Stimulated activated CD4-positive, alpha-beta T cell treated with anti-CD3 and anti-CD28 coated beads, TNF-alpha, amount 100 ng/mL, for 24 hours (primary cell): ENCODE measurements around the gene HSBP1L1.
"Not testable (repeated sequence)": the region's sequence is repeated elsewhere in the genome, so short reads cannot be mapped to it uniquely, and the experiment has no call there.

Source experiments
- DNase-seq, 3 experiments: peaks; one replicate each; pipeline ENCODE4 v3.0.0-alpha.2; 2020; ENCODE audit warnings: low read depth in 3 of 3

The HSBP1L1 gene

DNA sequence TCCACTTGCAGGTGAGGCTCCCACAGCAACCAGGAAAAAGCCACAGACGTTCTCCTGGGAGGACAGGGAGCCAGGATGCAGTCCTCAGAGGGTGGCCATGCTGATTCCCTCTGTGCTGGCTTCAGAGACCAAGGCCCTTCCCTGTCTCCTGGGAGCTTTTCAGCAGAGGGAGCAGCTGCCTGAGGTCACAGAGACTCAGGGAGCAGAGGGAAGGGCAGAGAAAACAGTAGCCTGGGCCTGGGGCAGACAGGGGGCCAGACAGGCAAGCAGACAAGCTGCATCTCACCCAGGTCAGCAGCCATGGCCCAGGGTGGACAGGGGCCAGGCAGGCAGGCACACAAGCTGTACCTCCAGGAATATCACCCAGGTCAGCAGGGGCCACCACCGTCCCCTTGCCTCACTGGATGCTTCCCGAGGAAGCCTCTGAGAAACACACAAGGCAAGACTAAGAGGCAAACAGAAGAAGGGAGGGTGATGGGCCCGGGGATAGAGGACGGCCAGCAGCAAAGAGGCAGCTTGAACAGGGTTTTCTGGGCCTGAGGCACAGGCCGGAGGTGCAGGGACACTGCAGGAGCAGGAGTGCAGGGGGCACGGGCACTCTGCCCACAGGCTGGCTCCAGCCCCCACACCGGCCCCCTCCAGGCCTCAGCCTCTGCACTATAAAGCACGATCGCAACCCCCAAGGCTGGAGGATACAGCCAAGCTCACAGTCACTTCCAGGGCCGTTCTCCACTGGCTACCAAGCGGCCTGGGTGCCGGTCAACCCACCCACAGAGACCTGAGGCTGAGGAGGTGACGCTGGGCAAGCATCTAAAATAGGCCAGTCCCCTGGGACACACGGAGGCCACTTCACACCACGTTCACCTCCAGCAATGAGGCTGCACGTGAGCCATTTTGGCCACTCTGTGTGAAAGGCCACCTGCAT, 19.1 kb upstream of the HSBP1L1 start:
- DNase-seq: no peak

DNA sequence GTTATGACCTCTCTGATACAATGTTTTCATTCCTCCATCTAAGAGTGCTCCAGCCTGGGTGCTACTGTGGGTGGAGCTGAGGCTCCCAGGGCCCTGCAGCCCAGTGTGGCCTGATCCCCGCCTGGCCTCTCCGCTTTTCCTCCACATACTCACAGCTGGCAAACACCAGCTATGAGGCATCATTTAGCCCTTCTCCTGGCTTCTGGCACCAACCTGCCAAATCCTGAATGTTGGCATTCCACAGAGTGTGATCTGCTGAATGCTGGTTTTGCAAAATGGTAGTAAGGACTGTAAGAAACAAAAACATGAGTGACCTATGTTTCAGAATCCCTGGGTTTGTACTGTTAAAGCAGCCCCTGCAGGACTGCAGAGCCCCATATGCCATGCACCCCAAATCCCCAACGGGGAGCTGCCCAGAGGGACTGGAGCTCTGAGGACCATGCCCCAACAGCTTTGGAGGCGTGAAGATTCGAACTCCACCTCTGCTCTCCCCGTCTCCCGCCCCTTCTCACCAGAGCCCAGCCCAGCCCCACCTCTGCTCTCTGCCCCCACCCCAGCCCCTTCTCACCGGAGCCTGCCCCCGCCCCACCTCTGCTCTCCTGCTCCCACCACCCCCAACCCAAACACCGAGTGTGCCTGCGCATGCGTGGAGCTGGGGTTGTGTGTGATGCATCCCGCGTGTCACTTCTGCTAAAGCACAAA, 17.2 kb upstream of the HSBP1L1 start:
- DNase-seq: no peak

DNA sequence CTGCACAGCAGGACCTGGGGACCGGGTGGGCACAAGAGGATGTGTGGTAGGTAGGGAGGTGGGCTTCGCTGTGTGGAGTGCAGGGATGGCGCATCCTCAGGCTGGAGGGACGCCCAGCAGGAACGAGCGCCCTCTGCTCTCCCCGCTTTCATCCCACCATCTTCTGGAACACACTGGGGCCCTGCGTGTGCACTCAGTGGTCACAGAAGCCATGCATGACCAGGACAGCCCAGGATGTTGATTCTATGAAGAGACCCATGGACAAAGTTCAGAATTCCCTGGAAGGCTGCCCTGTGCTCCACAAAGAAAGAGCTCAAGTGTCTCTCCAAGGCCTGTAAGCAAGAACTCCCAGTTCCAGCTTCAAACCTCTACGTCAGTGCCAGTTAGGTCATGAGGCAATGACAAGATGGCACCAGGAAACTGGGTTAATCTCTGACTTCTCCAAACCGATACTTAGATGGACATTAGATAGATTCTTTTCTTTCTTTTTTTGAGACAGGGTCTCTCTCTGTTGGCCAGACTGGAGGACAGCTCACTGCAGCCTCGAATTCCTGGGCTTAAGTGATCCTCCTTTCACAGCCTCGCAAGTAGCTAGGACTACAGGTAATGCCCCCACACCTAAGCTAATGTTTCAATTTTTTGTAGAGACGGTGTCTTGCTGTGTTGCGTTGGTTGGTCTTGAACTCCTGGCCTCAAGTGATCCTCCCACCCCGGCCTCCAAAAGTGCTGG, 16.4 kb upstream of the HSBP1L1 start:
- DNase-seq: no peak

DNA sequence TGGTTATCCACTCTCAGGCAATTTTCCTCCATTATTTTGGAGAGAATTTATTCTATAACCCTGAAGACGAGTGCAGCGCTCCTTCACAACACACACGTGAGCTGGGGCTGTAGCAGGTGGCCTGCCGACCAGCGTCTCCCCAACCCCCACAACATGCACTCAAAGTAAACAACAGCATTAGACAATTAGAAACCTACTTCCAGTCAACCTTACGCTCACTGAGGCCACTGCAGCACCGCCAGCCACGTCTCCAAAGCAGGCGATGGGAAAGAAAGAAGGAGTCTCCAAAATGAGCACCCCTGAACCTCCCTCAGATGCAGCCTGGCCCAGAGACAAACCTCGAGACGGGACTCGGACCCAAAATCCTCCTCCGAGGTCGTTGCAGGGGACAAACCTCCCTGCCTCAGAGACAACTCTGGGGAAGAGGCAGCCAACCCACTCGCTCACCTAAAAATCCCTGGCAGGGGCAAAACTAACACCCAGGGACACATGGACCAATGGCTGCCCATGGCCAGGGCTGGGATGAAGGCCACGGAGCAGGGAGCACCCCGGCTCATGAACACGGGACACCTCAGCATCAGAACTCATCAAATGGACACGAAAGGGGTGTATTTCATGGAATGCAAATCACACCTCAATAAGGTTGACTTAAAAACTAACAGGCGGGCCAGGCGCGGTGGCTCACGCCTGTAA, 15.6 kb upstream of the HSBP1L1 start:
- DNase-seq: no peak

DNA sequence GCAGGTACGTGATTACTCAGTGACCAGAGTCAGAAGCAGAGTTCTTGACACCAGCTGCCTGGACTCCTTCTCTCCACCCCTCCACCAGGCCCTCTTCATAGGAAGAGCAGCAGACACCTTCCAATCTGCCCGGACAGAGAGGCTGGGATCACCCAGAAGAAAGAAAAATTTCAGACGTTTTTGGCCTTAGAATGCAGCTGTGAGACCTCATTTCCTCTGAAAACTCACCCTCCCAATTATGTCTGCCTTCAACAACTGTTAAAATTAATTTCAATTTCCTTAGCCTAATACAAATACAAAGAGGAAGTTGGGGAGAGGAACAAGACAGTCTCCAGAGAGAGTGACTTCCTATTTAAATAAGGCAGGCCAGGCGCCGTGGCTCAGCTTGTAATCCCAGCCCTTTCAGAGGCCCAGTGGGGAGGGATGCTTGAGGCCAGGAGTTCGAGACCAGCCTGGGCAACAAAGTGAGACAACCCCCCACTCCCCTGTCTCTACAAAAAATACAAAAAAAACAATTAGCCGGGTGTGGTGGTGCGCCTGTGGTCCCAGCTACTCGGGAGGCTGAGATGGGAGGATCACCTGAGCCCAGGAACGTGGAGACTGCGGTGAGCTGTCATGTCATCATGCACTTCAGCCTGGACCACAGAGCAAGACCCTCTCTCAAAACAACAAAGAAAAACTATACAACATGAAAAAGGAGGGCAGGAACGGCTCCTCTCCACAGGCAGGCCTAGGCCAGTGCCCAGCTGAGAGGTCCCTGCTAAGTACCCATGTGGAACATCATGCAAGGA, 14.6 kb upstream of the HSBP1L1 start:
- no peak for DNase-seq

DNA sequence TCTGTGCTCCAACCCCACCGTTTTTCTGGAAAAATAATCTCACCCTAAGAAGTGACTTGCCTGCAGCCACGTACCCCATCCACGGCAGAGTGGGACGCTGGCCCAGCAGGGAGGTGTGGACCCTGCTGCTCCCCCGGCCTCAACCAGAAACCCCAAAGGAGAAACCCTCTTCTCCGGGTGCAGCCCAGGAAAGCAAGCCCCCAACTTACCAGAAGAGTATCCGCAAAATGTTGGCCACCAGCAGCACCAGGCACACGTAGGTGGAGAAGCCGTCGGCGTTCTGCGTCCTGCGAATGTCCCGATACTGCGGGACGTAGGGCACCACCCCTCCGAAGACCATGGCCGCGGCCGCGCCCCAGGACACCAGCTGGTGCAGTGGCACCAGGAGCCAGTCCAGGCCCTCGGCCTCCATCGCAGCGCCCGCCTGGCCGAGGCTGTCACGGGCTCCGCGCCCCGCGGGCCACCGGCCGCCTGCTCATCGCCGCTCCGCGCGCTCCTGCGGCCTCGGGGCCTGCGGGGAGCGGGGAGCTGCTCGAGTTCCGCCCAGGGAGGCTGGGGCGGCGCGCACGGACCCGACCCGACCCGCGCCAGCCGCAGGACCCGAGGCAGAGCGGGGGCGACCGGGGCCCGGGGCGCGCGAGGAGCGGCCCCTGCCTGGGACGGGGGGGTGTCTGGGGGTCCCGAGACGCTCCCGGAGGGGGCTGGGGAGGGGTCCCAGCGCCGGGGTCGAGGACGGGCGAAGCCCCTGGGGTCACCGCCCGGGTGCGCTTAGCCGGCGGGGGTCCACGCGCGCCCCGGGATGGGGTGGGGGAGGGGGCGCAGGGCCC, 13.7 kb upstream of the HSBP1L1 start:
- DNase-seq: no peak

DNA sequence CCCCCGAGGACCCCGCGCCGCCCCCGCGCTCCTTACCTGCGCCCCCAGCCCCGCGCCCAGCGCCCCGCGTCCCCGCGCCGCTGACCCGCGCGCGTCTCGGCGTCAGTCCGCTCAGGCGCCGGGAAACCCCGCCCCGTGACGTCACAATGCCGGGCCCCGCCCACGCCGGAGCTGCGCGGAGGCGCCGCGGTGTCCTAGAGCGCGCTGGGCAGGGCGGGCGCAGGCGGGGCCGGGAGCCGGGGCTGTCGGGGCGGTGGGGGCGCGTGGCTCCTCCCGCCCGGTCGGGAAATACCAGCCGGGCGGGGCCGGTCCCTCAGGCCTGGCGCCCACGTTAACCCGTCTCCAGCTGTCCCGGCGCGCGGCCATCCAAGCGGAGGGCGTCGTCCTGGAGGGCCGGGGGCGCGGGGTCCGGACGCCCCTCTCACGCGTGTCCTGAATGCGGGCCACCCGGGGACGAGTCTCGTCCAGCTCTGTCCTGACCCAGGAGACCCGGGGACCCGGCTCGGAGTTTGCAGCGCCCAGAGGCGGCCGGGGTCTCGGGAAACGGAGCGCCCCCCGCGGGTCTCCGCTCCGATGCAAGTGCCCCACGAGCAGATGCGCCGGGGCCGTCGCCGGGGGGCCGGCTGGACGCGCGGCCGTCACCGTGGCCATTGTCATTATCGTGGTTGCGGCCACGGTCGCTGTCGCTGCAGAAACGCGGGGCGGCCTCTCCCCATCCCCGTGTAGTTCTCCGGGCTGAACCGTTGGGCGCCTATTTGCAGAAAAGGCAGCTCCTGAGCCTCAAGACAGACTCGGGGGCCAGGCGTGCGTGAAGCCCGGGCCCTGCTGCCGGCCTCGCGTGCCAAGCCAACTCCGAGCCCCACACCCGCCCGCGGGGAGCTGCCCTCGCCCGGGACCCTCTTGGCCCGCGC, 12.6 kb upstream of the HSBP1L1 start, which contains the start of gene SLC66A2:
TSS of gene SLC66A2 (minus strand) at position 109 of the 911 bp plus-strand sequence. CDS start 727 bp downstream, outside the sequence.
- DNase-seq: peak; percentile 88 to 94 (median 93)

DNA sequence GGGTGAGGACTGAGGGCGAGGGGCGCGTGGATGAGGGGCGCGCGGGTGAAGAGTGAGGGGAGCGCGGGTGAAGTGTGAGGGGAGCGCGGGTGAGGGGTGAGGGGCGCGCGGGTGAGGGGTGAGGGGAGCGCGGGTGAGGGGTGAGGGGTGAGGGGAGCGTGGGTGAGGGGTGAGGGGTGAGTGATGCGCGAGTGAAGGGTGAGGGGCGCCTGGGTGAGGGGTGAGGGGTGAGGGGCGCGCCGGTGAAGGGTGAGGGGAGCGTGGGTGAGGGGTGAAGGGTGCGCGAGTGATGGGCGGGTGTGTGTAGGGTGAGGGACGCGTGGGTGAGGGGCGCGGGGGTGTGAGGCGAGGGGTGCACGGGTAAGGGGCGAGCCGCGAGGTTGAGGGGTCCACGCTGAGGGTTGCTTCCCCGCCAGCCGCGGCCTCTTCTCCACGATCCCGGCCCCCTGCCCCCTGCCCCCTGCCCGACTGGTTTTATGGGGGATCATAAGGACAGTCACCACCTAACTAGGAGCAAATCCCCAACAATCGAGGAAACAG, 11.9 kb upstream of the HSBP1L1 start:
- no peak for DNase-seq

DNA sequence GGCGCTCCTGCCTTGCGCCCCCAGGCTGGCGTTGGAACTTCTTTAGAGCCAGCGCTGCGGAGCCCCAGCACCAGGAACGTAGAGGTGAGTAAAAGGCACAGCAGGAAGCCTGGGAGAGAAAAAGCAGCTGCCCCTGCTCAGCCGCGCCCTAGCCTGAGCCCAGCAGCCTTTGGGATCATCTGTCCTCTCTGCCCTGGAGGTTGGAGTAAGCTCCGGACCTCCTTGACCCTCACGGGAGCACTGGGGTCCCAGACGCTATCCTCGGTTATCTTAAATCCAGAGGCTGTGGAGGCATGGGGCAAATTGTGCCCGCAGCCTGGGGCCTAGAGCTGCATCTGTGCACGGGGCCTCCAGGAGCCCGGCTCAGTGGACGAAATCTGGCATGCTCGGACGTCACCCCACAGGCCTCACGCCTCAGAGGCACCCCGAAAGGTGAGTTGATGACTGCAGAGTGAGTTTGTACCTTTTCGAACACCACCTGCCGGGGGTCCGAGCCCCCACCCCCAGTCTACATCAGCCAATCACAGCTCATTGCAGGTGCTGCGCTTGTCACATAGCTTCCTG, 11.4 kb upstream of the HSBP1L1 start:
- DNase-seq: no peak

DNA sequence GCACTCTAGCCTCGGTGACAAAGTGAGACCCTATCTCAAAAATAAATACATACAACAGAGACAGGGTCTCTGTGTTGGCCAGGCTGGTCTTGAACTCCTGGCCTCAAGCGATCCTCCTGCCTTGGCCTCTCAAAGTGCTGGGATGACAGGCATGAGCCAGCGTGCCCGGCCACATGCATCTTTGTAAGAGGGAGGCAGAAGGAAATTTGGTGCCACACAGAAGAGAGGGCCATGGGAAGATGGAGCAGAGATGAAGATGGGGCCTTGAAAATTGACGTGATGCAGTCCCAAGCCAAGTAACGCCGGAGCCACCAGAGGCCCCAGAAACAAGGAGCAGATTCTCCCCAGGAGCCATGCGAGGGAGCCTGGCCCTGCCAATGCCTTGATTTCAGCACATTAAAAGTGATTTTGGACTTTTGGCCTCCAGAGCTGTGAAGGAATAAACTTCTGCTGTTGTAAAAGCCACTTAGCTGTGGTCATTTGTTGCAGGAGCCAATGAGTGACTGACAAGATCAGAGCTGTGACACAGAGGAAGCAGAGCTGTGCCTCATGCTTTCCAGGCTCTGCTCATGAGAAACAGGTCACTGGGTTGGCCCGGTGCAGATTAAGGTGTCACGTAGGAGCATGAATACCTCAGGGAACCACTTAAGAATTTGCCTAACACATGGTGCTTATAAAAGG, 10.3 kb upstream of the HSBP1L1 start:
- DNase-seq: no peak

DNA sequence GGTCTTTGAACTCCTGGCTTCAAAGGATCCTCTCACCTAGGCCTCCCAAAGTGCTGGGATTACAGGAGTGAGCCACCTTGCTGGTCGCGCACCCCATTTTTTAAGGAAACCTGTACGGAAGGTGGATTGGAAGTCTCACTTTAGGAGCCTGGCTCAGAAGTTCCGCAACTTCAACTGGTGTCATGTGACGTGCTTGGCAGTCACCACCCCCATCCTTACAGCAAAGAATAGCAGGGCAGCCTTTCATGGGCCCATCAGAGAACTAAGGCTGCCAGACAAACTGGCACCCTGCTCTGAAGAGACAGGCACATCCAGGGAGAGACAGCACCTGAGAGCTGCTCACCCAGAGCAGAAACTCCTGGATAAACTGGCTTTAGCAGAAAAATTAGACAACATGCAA, 9.7 kb upstream of the HSBP1L1 start:
- DNase-seq: no peak

DNA sequence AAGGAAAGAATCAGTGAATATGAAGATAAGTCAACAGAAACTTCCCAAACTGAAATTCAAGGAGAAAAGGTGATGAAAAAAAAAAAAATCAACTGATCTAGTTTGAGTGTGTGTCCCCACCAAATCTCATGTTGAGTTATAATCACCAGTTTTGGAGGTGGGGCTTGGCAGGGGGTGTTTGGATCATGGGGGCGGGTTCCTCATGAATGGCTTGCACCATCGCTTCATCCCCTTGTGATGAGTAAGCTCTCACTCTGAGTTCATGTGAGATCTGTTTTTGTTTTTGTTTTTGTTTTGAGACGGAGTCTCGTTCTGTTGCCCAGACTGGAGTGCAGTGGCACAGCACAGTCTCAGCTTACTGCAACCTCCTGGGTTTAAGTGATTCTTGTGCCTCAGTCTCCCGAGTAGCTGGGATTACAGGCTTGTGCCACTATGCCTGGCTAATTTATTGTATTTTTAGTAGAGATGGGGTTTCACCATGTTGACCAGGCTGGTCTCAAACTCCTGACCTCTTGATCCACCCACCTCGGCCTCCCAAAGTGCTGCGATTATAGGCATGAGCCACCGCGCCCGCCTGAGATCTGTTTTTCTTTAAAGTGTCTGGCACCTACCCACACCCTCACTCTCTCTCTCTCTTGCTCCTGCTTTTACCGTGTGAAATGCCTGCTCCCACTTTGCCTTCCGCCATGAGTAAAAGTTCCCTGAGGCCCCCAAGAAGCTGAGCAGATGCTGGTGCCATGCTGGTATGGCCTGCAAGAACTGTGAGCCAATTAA, 9.0 kb upstream of the HSBP1L1 start:
- DNase-seq: no peak

DNA sequence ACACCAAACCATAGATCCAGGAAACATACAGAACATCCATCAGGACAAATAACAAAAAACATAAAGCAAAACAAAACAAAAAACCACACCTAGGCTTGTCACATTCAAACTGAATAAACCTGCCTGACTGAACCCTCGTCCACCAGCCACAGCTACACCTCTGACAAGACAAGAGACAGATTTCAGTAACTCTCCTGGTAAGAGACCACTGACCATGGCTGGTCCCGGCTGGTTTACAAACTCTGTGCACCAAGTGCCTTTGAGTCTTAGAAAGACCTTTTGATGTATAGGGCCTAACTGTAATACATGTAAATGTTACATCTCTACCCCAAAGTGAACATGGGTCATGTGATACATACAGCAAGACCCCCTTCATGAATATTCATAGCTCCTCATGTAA, 8.2 kb upstream of the HSBP1L1 start:
- DNase-seq: no peak

DNA sequence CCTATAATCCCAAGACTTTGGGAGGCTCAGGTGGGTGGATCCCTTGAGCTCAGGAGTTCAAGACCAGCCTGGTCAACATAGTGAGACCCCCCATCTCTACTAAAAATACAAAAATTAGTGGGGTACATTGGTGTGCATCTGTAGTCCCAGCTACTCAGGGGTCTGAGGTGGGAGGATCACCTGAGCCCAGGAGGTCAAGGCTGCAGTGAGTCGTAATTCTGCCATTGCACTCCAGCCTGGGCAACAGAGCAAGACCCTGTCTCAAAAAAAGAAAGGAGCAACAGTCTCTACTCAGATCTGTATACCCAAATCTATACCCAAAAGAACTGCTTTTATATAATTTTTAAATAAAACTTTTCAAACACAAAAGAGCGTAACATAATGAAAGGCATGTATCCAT, 5.5 kb upstream of the HSBP1L1 start:
- no peak for DNase-seq

DNA sequence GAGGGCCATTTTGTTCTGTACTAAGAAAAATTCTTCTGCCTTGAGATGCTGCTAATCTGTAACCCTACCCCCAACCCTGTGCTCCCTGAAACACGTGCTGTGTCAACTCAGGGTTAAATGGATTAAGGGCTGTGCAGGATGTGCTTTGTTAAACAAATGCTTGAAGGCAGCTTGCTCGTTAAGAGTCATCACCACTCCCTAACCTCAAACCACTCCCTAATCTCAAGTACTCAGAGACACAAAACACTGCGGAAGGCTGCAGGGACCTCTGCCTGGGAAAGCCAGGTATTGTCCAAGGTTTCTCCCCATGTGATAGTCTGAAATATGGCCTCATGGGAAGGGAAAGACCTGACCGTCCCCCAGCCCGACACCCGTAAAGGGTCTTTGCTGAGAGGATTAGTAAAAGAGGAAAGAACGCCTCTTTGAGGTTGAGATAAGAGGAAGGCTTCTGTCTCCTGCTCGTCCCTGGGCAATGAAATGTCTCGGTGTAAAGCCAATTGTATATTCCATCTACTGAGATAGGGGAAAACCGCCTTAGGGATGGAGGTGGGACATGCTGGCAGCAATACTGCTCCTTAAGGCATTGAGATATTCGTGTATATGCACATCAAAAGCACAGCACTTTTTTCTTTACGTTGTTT, 4.2 kb upstream of the HSBP1L1 start:
- not testable (repeated sequence) for DNase-seq

DNA sequence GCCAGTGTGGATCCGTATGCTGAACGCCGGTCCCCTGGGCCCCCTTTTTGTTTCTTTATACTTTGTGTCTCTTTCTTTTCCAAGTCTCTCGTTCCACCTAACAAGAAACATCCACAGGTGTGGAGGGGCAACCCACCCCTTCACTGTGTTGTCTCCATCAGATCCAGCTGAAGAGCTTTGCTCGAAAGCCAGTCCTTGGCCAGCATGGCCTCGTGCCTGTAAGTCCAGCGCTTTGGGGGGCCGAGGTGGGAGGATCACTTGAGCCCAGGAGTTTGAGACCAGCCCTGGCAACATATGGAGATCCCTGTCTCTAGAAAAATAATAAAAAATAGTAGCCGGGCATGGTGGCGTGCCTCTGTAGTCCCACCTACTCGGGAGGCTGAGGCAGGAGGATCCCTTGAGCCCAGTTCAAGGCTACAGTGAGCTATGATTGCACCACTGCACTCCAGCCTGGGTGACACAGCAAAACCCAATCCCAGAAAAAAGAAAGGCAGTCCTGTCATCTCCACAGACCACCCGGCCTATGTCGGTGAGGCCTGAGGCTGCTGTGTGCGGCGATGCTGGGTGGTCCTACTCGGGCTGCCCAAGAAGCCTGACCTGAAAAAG, 3.4 kb upstream of the HSBP1L1 start:
- DNase-seq: no peak
